Measurements from ENCODE around the gene ATG4B. TPM values are rescaled to one million over a fixed set of nuclear protein-coding genes. Genes with fewer than 3 reads are reported as not detected.
A peak's percentile ranks its signal among the peaks of the same experiment; 100 is the strongest.

The ATG4B gene
- total RNA-seq, 1 donor from 2014 or later = 80.7 TPM

- no peaks in the 10 kb centered on the region for H3K27me3 ChIP-seq
- peaks cover 4% of the 10 kb centered on the region for H3K27me3 Mint-ChIP-seq (ENCODE audit: insufficient read depth, low read depth)
- H3K36me3 Mint-ChIP-seq = peaks cover 11% of the 10 kb centered on the region
- no peaks in the 10 kb centered on the region for H3K4me1 ChIP-seq
- no peaks in the 10 kb centered on the region for H3K9me3 ChIP-seq (ENCODE audit: low read depth)
- no peak overlapping the region for H3K27ac ChIP-seq
- H3K4me1 Mint-ChIP-seq = peaks cover 11% of the 10 kb centered on the region
- H3K4me3 ChIP-seq = no peak overlapping the region
- no peaks in the 10 kb centered on the region for H3K9me3 Mint-ChIP-seq
- no peak overlapping the region for H3K27ac Mint-ChIP-seq
- H3F3A ChIP-seq (ENCODE audit: low read depth) = no peaks in the 10 kb centered on the region
- H3K4me3 Mint-ChIP-seq = no peak overlapping the region
- H3K4me2 ChIP-seq = no peak overlapping the region
- no peak overlapping the region for H3K9ac ChIP-seq
- no peaks in the 10 kb centered on the region for H3K36me3 ChIP-seq
- TF ChIP-seq CTCF (IDR thresholded peaks at IDR 0.05) (no peak), EZH2 (IDR thresholded peaks at IDR 0.05) (no peak), EZH2phosphoT487 (IDR thresholded peaks at IDR 0.05) (no peak)
- peaks cover 10% of the 10 kb centered on the region for H3K79me2 ChIP-seq (ENCODE audit: low read depth)
- H2AFZ ChIP-seq (replicated peaks) = no peak overlapping the region
- no peak for DNase-seq (ENCODE audit: low spot score)
- no peaks in the 10 kb centered on the region for H4K20me1 ChIP-seq (ENCODE audit: low read depth)
Measured at GRCh38 chr2:241692448-241692847, 55.0 kb downstream of the ATG4B start.

GRCh38 chr2:241695651-241696050 is 58.2 kb downstream of the ATG4B start:
- no peaks in the 10 kb centered on the region for H3K9me3 Mint-ChIP-seq
- TF ChIP-seq EZH2 (IDR thresholded peaks at IDR 0.05) (no peak), CTCF (IDR thresholded peaks at IDR 0.05) (no peak), EZH2phosphoT487 (IDR thresholded peaks at IDR 0.05) (no peak)
- DNase-seq (ENCODE audit: low spot score) = no peak
- H3K4me3 Mint-ChIP-seq = no peak overlapping the region
- H4K20me1 ChIP-seq (ENCODE audit: low read depth) = no peaks in the 10 kb centered on the region
- H3K27ac ChIP-seq = no peak overlapping the region
- no peaks in the 10 kb centered on the region for H3K4me1 ChIP-seq
- H3K4me2 ChIP-seq = no peak overlapping the region
- H3K9ac ChIP-seq = no peak overlapping the region
- H3K27me3 ChIP-seq = no peaks in the 10 kb centered on the region
- H3K4me3 ChIP-seq = no peak overlapping the region
- H3K27me3 Mint-ChIP-seq (ENCODE audit: insufficient read depth, low read depth) = peaks cover 4% of the 10 kb centered on the region
- no peak overlapping the region for H3K27ac Mint-ChIP-seq
- H3K36me3 Mint-ChIP-seq = peaks cover 11% of the 10 kb centered on the region
- no peaks in the 10 kb centered on the region for H3F3A ChIP-seq (ENCODE audit: low read depth)
- H3K79me2 ChIP-seq (ENCODE audit: low read depth) = peaks cover 5% of the 10 kb centered on the region
- no peaks in the 10 kb centered on the region for H3K36me3 ChIP-seq
- no peak overlapping the region for H2AFZ ChIP-seq (replicated peaks)
- H3K4me1 Mint-ChIP-seq = peaks cover 2% of the 10 kb centered on the region
- H3K9me3 ChIP-seq (ENCODE audit: low read depth) = no peaks in the 10 kb centered on the region

GRCh38 chr2:241701149-241701398 is 63.6 kb downstream of the ATG4B start:
- no peaks in the 10 kb centered on the region for H3K27me3 ChIP-seq
- peak overlapping the region; percentile 59 for H3K4me3 ChIP-seq
- peaks cover 7% of the 10 kb centered on the region for H3F3A ChIP-seq (ENCODE audit: low read depth)
- no peak overlapping the region for H3K27ac Mint-ChIP-seq
- no peak overlapping the region for H3K9ac ChIP-seq
- no peak for DNase-seq (ENCODE audit: low spot score)
- H3K36me3 ChIP-seq = peaks cover 10% of the 10 kb centered on the region
- H3K4me1 Mint-ChIP-seq = peaks cover 9% of the 10 kb centered on the region
- peaks cover 8% of the 10 kb centered on the region for H3K4me1 ChIP-seq
- peaks cover 22% of the 10 kb centered on the region for H3K36me3 Mint-ChIP-seq
- peak overlapping the region; percentile 87 for H3K4me3 Mint-ChIP-seq
- no peak for TF ChIP-seq EZH2 (IDR thresholded peaks at IDR 0.05)
- peak; percentile 55 for TF ChIP-seq CTCF (IDR thresholded peaks at IDR 0.05)
- no peak for TF ChIP-seq EZH2phosphoT487 (IDR thresholded peaks at IDR 0.05)
- peaks cover 8% of the 10 kb centered on the region for H3K27me3 Mint-ChIP-seq (ENCODE audit: insufficient read depth, low read depth)
- H3K27ac ChIP-seq = peak overlapping the region; percentile 94
- H3K79me2 ChIP-seq (ENCODE audit: low read depth) = peaks cover 37% of the 10 kb centered on the region
- H4K20me1 ChIP-seq (ENCODE audit: low read depth) = peaks cover 14% of the 10 kb centered on the region
- H2AFZ ChIP-seq (replicated peaks) = peak overlapping the region; percentile 26
- H3K9me3 Mint-ChIP-seq = peaks cover 8% of the 10 kb centered on the region
- H3K4me2 ChIP-seq = peak overlapping the region; percentile 82
- H3K9me3 ChIP-seq (ENCODE audit: low read depth) = no peaks in the 10 kb centered on the region
